BJ (cell line): Measurements from ENCODE around the gene PARS2. TPM values are rescaled to one million over a fixed set of nuclear protein-coding genes. Genes with fewer than 3 reads are reported as not detected.

Experiments
- CTCF ChIA-PET: fragments of 350-600 bp; formaldehyde crosslinking; extraction: SDS; loops from one replicate; lab custom pipeline; 2021; ENCODE audit warnings: antibody characterized with exemption, inconsistent platforms; lab: Yijun Ruan, JAX
- POLR2A ChIA-PET: fragments of 300-600 bp; sonication (Branson Sonifier 250); formaldehyde crosslinking; extraction: SDS; loops from one replicate; lab custom pipeline; 2021; ENCODE audit warnings: antibody characterized with exemption; lab: Charles Lee
- DNase-seq: peaks from one replicate; pipeline ENCODE4 v3.0.0-alpha.2; 2011; ENCODE audit warnings: low read depth
- H3K27me3 ChIP-seq: 2 replicates; pipeline ENCODE4 v1.6.0; 2011; ENCODE audit warnings: low read length; ENCODE audit not compliant: control insufficient read depth, insufficient read depth
- H3K36me3 ChIP-seq: 2 replicates; pipeline ENCODE4 v1.5.1; 2011; ENCODE audit warnings: low read length; ENCODE audit not compliant: control insufficient read depth, insufficient read depth
- H3K4me3 ChIP-seq: 2 replicates; pipeline ENCODE4 v1.5.1; 2011; ENCODE audit warnings: low read depth, mild to moderate bottlenecking, control low read depth, low read length
- polyA plus RNA-seq: library from polyadenylated mRNA; depleted of rRNA; stranded (reverse); fragments of >200 nt; gene quantifications from 2 replicates; pipeline ENCODE4 v1.2.3, GENCODE V29; 2011
- TF ChIP-seq, protein P1 (sequence below): IDR thresholded peaks from 2 replicates; pipeline ENCODE4 v1.5.1; 2011; ENCODE audit warnings: low read depth, mild to moderate bottlenecking, control low read depth, inconsistent platforms, low read length, moderate library complexity; ENCODE audit not compliant: insufficient read depth

PARS2 gene
- polyA plus RNA-seq, 1 experiment = 3.9 TPM

DNA sequence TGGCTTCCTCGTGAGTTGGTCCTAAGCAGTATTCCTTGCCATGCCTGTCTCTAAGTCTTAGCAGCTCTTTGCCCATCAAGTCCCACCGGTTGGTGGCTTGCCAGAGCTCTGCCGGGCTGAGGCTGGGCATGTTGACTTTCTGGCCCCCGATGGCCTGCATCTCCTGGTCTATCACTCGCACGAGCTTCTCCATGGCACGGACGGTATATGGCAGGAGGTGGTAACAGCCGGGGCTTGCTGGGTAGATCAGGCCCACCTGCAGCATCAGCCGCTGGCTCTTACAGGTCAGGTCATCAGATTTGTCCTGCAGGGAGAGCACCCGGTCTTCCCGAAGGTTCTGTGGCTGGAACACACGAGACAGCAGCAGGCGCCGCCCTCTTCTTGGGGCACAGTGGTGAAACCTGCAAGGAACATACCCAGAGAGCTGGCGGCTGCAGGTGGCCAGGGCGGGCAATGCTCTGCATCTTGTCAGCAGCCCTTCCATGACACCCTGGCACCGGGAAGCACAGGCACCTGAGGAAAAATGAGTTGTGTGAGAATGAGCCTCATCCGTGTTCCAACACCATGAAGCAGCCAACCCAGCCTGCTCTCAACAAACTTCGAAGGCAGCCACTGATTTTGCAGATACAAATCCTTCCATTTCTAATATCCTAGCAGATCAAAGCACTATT is 5.5 kb downstream of the PARS2 start:
- no peak overlapping the region for H3K4me3 ChIP-seq
- no peaks in the 10 kb centered on the region for H3K27me3 ChIP-seq
- peaks cover 8% of the 10 kb centered on the region for H3K36me3 ChIP-seq
- no peak for DNase-seq
- POLR2A ChIA-PET = no interaction called here
- CTCF ChIA-PET = interaction anchor here (0.7 kb wide), 1 partner anchor 111 kb away, joined by 5 read pairs; no protein-coding TSS in a partner anchor
- TF ChIP-seq, protein P1, sequence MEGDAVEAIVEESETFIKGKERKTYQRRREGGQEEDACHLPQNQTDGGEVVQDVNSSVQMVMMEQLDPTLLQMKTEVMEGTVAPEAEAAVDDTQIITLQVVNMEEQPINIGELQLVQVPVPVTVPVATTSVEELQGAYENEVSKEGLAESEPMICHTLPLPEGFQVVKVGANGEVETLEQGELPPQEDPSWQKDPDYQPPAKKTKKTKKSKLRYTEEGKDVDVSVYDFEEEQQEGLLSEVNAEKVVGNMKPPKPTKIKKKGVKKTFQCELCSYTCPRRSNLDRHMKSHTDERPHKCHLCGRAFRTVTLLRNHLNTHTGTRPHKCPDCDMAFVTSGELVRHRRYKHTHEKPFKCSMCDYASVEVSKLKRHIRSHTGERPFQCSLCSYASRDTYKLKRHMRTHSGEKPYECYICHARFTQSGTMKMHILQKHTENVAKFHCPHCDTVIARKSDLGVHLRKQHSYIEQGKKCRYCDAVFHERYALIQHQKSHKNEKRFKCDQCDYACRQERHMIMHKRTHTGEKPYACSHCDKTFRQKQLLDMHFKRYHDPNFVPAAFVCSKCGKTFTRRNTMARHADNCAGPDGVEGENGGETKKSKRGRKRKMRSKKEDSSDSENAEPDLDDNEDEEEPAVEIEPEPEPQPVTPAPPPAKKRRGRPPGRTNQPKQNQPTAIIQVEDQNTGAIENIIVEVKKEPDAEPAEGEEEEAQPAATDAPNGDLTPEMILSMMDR = no peak

DNA sequence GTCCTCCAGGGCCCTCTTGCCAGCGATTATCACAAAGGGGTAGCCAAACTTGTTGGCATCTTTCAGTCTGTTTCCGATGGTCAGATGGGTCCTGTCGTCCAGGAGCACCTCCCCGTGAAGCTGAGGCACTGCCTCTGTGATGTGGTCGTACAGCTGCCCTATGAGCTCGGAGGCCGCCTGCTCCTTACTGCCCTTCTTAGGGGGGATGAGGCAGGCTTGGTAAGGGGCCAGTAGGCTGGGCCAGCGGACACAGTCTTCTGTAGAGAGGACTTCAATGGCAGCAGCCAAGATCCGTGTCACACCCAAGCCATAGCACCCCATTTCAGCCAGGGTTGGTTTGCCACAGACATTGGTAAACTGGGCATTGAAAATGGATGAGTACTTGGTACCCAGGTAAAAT is 6.5 kb downstream of the PARS2 start:
- H3K36me3 ChIP-seq = peaks cover 8% of the 10 kb centered on the region
- POLR2A ChIA-PET = no interaction called here

DNA sequence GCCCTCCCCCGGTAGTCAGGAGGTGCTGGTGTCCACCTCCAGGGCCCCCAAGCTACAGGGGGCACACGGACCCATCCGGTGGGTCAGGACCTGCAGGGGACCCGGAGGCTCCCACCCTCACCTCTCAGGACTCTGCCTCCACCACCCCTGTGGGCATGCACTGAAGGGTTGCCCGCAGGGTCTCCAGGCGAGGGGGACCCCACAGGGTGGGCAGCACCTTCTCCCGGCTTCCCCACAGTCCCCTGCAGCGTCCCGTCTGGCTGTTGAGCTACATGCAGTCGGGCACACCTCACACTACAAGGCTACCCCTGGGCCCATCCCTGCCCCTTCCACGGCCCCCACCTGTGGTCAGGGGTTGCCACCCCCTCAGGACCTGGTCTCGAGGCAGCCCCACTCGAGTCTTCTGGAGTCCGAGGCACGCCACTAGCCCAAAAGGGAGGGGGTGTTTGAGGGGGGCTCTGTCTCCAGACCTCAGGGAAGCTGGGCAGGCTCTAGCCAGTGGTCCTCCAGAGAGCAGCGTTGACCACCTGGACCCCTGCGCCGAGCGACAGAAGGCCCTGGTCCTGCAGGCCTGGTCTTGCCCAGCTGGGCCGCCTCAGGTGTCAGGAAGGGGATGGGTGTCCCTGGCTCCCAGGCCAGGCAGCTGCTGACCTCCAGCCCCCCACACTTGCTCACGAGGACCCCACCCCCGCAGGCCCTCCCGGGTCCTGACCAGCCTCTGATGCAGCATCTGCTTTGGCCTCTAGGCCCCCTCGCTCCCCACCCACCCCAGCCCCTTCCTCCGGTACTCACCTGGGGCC is 9.6 kb downstream of the PARS2 start:
- Histone ChIP-seq H3K27me3 (no peaks in the 10 kb centered on the region), H3K36me3 (peaks cover 8% of the 10 kb centered on the region), H3K4me3 (no peak overlapping the region)
- TF ChIP-seq, protein P1 = no peak
- ChIA-PET CTCF (no interaction called here), POLR2A (no interaction called here)
- no peak for DNase-seq

More for the DNA sequence above, 6.5 kb downstream of the PARS2 start:
- H3K4me3 ChIP-seq = no peak overlapping the region
- DNase-seq = no peak
- CTCF ChIA-PET = interaction anchor here (0.6 kb wide), 1 partner anchor 51 kb away, joined by 3 read pairs; no protein-coding TSS in a partner anchor
- no peaks in the 10 kb centered on the region for H3K27me3 ChIP-seq
- TF ChIP-seq, protein P1 = no peak

DNA sequence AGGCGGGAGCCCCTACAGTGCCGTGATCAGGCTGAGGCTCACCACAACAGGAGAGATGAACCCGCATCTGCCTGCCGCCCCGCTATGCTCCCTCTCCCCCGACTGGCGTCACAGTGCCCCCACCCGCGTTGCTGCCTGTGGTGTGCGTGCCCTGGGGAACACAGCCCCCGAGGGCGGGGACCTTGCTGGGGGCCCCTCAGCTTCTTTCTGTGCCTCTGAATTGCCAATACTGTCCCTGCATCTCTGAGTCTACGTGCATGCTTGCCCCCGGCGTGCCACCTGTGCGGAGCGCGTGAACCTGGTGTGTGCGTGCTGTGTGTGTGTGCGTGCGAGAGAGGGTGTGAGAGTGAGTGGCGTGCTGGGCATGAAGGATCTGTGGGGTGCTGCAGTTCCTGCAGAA is 10.3 kb downstream of the PARS2 start:
- ChIA-PET POLR2A (no interaction called here), CTCF (no interaction called here)

DNA sequence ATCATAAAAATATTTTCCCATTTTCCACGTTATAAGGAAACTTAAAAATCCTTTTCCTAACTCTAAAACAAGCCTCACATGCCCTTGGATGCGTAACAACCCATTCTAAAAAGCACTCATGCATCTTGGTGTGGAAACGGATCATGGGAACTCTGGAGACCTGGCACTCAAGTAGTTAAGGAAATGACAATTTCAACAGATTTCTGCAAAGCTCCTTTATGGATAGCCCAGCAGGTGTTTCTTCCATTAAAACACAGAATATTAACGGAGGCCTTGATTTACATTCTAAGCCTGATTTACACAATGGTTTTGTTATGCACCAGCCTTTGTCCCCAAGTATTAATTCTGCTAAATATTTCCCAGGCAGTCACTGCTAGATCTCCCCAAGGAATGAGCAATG is 12.9 kb downstream of the PARS2 start:
- CTCF ChIA-PET = no interaction called here
- no peaks in the 10 kb centered on the region for H3K36me3 ChIP-seq
- no peaks in the 10 kb centered on the region; the same call in 1 of the 2 replicates for H3K27me3 ChIP-seq
- no peak overlapping the region for H3K4me3 ChIP-seq
- TF ChIP-seq, protein P1 = no peak
- POLR2A ChIA-PET = no interaction called here
- no peak for DNase-seq

More for the DNA sequence above, 10.3 kb downstream of the PARS2 start:
- Histone ChIP-seq H3K4me3 (no peak overlapping the region), H3K27me3 (no peaks in the 10 kb centered on the region; the same call in 1 of the 2 replicates), H3K36me3 (peaks cover 8% of the 10 kb centered on the region)
- DNase-seq = no peak
- TF ChIP-seq, protein P1 = no peak
